ENCODE data around the gene NAGS.
"Not testable (repeated sequence)": the region's sequence is repeated elsewhere in the genome, so short reads cannot be mapped to it uniquely, and the experiment has no call there.

Gene NAGS

GRCh38 chr17:44046893-44047292, 42.5 kb downstream of the NAGS start:
- not testable (repeated sequence) for DNase-seq

GRCh38 chr17:44049294-44050060, 45.1 kb downstream of the NAGS start:
- no peak for DNase-seq

GRCh38 chr17:44053125-44053872, 48.9 kb downstream of the NAGS start:
- no peak for DNase-seq

Measured in KG1 (cell line).